ENCODE results near the gene N4BP3.

DNA sequence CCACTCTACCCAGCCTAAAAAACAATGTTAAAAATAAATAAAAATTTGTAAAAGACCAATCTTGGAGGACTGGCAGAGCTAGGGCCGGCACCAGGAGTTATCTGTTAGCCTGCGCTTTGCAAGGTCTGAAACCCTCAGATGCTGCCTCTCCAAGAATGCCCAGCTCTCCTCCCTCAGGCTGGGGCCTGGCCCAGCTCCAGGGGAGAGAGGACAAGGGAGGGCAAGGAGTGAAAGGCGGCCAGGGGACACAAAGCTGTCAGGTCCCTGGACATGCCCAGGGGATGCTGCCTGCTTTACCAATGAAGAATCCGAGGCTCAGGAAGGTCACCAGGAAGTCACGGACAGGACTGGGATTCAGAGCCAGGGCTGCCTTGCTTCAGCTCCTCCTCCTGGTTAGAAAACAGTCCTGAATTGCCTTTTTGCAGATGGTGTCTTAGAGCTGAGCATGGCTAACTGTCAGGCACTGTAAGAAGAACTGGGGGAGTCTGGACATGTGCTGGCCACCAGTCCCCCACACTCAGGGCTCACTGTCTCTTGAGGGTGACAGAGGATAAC is 5.5 kb upstream of the N4BP3 start:
- TF ChIP-seq CTCF (IDR thresholded peaks at IDR 0.05) (no peak), POLR2AphosphoS5 (IDR thresholded peaks at IDR 0.05) (no peak), POLR2A (IDR thresholded peaks at IDR 0.05) (no peak)
